A549 (cell line): Measurements from ENCODE around the gene CCDC188. TPM values are rescaled to one million over a fixed set of nuclear protein-coding genes. Genes with fewer than 3 reads are reported as not detected.

Source experiments
- ATAC-seq, 2 experiments: fragments of 200-7000 bp in 1 of 2; fragments of >200 bp in 1 of 2; cut with Nextera tagmentation in 1 of 2; cut with Tn5 transposase in 1 of 2; 3 replicates each; pipeline versions ENCODE4 v1.8.0 to v1.9.1; 2018 to 2020; ENCODE audit warnings: mild to moderate bottlenecking in 1 of 2, moderate library complexity in 1 of 2
- CTCF ChIA-PET: fragments of 300-600 bp; sonication (Branson Sonifier 250); formaldehyde crosslinking; extraction: SDS; loops from one replicate; lab custom pipeline; 2021; ENCODE audit warnings: antibody characterized with exemption, inconsistent platforms; lab: Yijun Ruan, JAX
- POLR2A ChIA-PET: fragments of 350-600 bp; formaldehyde crosslinking; extraction: SDS; loops from one replicate; lab custom pipeline; 2021; ENCODE audit warnings: antibody characterized with exemption, inconsistent platforms; lab: Yijun Ruan, JAX
- DNase-seq, 2 experiments: peaks; one replicate each; pipeline versions ENCODE4 v3.0.0 to v3.0.0-alpha.2; 2011 to 2016; ENCODE audit warnings: low read depth in 1 of 2, low spot score in 1 of 2
- FAIRE-seq: peaks from 2 replicates; lab custom pipeline; 2011; peaks lifted over from hg19 to GRCh38; lab: Jason Lieb, UNC
- H3K27ac ChIP-seq, 2 experiments: fragments of >200 bp; sonication (Bioruptor Twin); formaldehyde crosslinking; 3 replicates each; pipeline ENCODE4 v1.5.1; 2016 to 2017
- H3K4me1 ChIP-seq: fragments of >200 bp; sonication (Bioruptor Twin); formaldehyde crosslinking; 3 replicates; pipeline ENCODE4 v1.6.1; 2016
- H3K4me2 ChIP-seq: fragments of >200 bp; sonication (Bioruptor Twin); formaldehyde crosslinking; 3 replicates; pipeline ENCODE4 v1.6.1; 2016
- H3K4me3 ChIP-seq: fragments of >200 bp; sonication (Bioruptor Twin); formaldehyde crosslinking; 3 replicates; pipeline ENCODE4 v1.5.1; 2016
- H3K9me3 ChIP-seq: fragments of >200 bp; sonication (Bioruptor Twin); formaldehyde crosslinking; 3 replicates; pipeline ENCODE4 v1.6.1; 2016
- BHLHE40 ChIP-seq: IDR thresholded peaks from 2 replicates; pipeline ENCODE4 v1.6.1; 2012; ENCODE audit warnings: low read depth, low read length, inconsistent platforms
- CBX2 ChIP-seq: fragments of 200-600 bp; sonication (generic); IDR thresholded peaks from 2 replicates; pipeline ENCODE4 v1.6.1; 2016; ENCODE audit warnings: low read depth, mild to moderate bottlenecking, borderline replicate concordance
- CEBPB ChIP-seq, 2 experiments: fragments of >200 bp in 1 of 2; sonication (Bioruptor Twin) in 1 of 2; formaldehyde crosslinking in 1 of 2; IDR thresholded peaks; 2 replicates each; pipeline ENCODE4 v1.6.1; 2012 to 2016
- CTCF ChIP-seq: fragments of >200 bp; sonication (Bioruptor Twin); formaldehyde crosslinking; IDR thresholded peaks from 3 replicates; pipeline ENCODE4 v1.5.1; 2016
- EP300 ChIP-seq, 2 experiments: fragments of >200 bp; sonication (Bioruptor Twin); formaldehyde crosslinking; IDR thresholded peaks; 2 replicates in 1 of 2; 3 replicates in 1 of 2; pipeline ENCODE4 v1.6.1; 2016 to 2017
- FOSB ChIP-seq: fragments of 250-450 bp; sonication (Bioruptor Pico); IDR thresholded peaks from 2 replicates; pipeline ENCODE4 v1.5.0; 2020; ENCODE audit warnings: mild to moderate bottlenecking, moderate library complexity
- FOSL2 ChIP-seq, 2 experiments: fragments of 450-650 bp in 1 of 2; fragments of >200 bp in 1 of 2; sonication (Bioruptor Twin) in 1 of 2; formaldehyde crosslinking; IDR thresholded peaks; 2 replicates each; pipeline versions ENCODE4 v1.5.0 to v1.6.1; 2016 to 2020; ENCODE audit warnings: mild to moderate bottlenecking in 1 of 2, moderate library complexity in 1 of 2
- HEYL ChIP-seq: fragments of 250-450 bp; sonication (Bioruptor Pico); IDR thresholded peaks from 2 replicates; pipeline ENCODE4 v1.8.0; 2021; ENCODE audit warnings: mild to moderate bottlenecking, moderate library complexity
- HOXA7 ChIP-seq: fragments of 250-450 bp; sonication (Bioruptor Pico); IDR thresholded peaks from 2 replicates; pipeline ENCODE4 v1.5.0; 2020; ENCODE audit warnings: mild to moderate bottlenecking, moderate library complexity
- HOXB13 ChIP-seq: fragments of 250-450 bp; sonication (Bioruptor Pico); IDR thresholded peaks from 2 replicates; pipeline ENCODE4 v1.5.0; 2020; ENCODE audit warnings: low read depth, mild to moderate bottlenecking, moderate library complexity
- JUN ChIP-seq, 2 experiments: fragments of >200 bp; sonication (Bioruptor Twin); formaldehyde crosslinking; IDR thresholded peaks; 2 replicates in 1 of 2; 3 replicates in 1 of 2; pipeline ENCODE4 v1.6.1; 2016 to 2017
- KDM1A ChIP-seq: fragments of 200-600 bp; sonication (generic); IDR thresholded peaks from 2 replicates; pipeline ENCODE4 v1.6.1; 2016; ENCODE audit warnings: low read depth, mild to moderate bottlenecking
- MAFK ChIP-seq: fragments of 450-650 bp; IDR thresholded peaks from 2 replicates; pipeline ENCODE4 v1.6.1; 2014; ENCODE audit not compliant: partially characterized antibody
- MAX ChIP-seq: IDR thresholded peaks from 2 replicates; pipeline ENCODE4 v1.6.1; 2012
- MAZ ChIP-seq: fragments of 150-350 bp; IDR thresholded peaks from 2 replicates; pipeline ENCODE4 v1.6.1; 2014; ENCODE audit warnings: antibody characterized with exemption, low read depth, low read length, borderline replicate concordance
- MYC ChIP-seq: IDR thresholded peaks from 2 replicates; pipeline ENCODE4 v1.6.1; 2012; ENCODE audit warnings: mild to moderate bottlenecking, inconsistent platforms, low read length, improper control_type of control experiment, borderline replicate concordance
- NR3C1 ChIP-seq: fragments of >200 bp; sonication (Bioruptor Twin); formaldehyde crosslinking; IDR thresholded peaks from 3 replicates; pipeline ENCODE4 v1.6.1; 2017
- PBX3 ChIP-seq: IDR thresholded peaks from 2 replicates; pipeline ENCODE4 v1.6.1; 2012
- RARB ChIP-seq: fragments of 250-450 bp; sonication (Bioruptor Pico); IDR thresholded peaks from 2 replicates; pipeline ENCODE4 v1.8.0; 2021; ENCODE audit warnings: mild to moderate bottlenecking, moderate library complexity
- TFCP2L1 ChIP-seq: fragments of 250-450 bp; sonication (Bioruptor Pico); IDR thresholded peaks from 2 replicates; pipeline ENCODE4 v1.5.0; 2021; ENCODE audit warnings: mild to moderate bottlenecking
- TP53 ChIP-seq: fragments of 250-450 bp; sonication (Bioruptor Pico); IDR thresholded peaks from 2 replicates; pipeline ENCODE4 v1.5.0; 2021; ENCODE audit warnings: mild to moderate bottlenecking, moderate library complexity
- USF2 ChIP-seq: fragments of 450-650 bp; IDR thresholded peaks from 2 replicates; pipeline ENCODE4 v1.6.1; 2014; ENCODE audit warnings: antibody characterized with exemption
- ZFP36 ChIP-seq: fragments of 450-650 bp; IDR thresholded peaks from 2 replicates; pipeline ENCODE4 v1.6.1; 2014; ENCODE audit warnings: borderline replicate concordance; ENCODE audit not compliant: partially characterized antibody
- ZNF302 ChIP-seq: fragments of 250-450 bp; sonication (Bioruptor Pico); IDR thresholded peaks from 2 replicates; pipeline ENCODE4 v1.9.0; 2021; ENCODE audit warnings: inconsistent platforms, mild to moderate bottlenecking, moderate library complexity
- WGBS: methylation state at CpG from one replicate; pipeline ENCODE4 v1.1.6; 2017; ENCODE audit errors: missing lambda C conversion rate; 5-methylcytosine and 5-hydroxymethylcytosine counted together
- polyA plus RNA-seq, 4 experiments: library from polyadenylated mRNA; depleted of rRNA in 3 of 4; stranded (reverse); fragments of >200 nt; fragmentation: RNase III in 1 of 4; extraction: RNeasy Plus Mini Kit Qiagen cat#74134 plus additional on column Dnase treatment in 1 of 4; gene quantifications; 2 replicates in 3 of 4; 3 replicates in 1 of 4; pipeline ENCODE4 v1.2.3, GENCODE V29; 2011 to 2017
- TF ChIP-seq, protein P1 (sequence below): fragments of 250-450 bp; sonication (Bioruptor Pico); IDR thresholded peaks from 2 replicates; pipeline ENCODE4 v1.5.0; 2021; ENCODE audit warnings: mild to moderate bottlenecking, moderate library complexity, borderline replicate concordance
- TF ChIP-seq, protein P2 (sequence below): fragments of >200 bp; sonication (Bioruptor Twin); formaldehyde crosslinking; IDR thresholded peaks from 2 replicates; pipeline ENCODE4 v1.6.1; 2016

CCDC188 gene
- polyA plus RNA-seq, 2 of the 4 experiments (the other 2 are of a cell fraction) = not detected

- Histone ChIP-seq H3K9me3 (no peaks in the 10 kb centered on the region), H3K4me1 (peaks cover 7% of the 10 kb centered on the region; the same call in 1 of the 3 replicates), H3K4me3 (no peak overlapping the region), H3K4me2 (no peak overlapping the region), H3K27ac (no peak overlapping the region)
- FAIRE-seq = no peak
- 87% methylated on average over 3 of the region's 13 CpGs for WGBS
- no peak for TF ChIP-seq MAX
- TF ChIP-seq MYC = no peak
- TF ChIP-seq HEYL (CRISPR knock-in tag) = no peak
- no peak for TF ChIP-seq JUN (IDR thresholded peaks at IDR 0.05)
- TF ChIP-seq FOSB (CRISPR knock-in tag) = no peak
- no peak for TF ChIP-seq HOXA7
- no peak for TF ChIP-seq RARB (CRISPR knock-in tag)
- no peak for TF ChIP-seq MAZ
- ATAC-seq = no peak
- ChIA-PET POLR2A (no interaction called here), CTCF (interaction anchor here (1.4 to 1.5 kb wide), 2 partner anchors 19 to 20 kb away, joined by 3 to 4 read pairs; no protein-coding TSS in a partner anchor)
- DNase-seq = no peak
Measured at GRCh38 chr22:20137113-20137512, 13.7 kb downstream of the CCDC188 start.

- Histone ChIP-seq H3K4me3 (no peak overlapping the region), H3K4me2 (no peak overlapping the region), H3K27ac (no peak overlapping the region), H3K9me3 (no peaks in the 10 kb centered on the region), H3K4me1 (peaks cover 7% of the 10 kb centered on the region; the same call in 1 of the 3 replicates)
- DNase-seq (no peak), FAIRE-seq (no peak), ATAC-seq (no peak)
- ChIA-PET POLR2A (no interaction called here), CTCF (interaction anchor here (1.4 kb wide), 1 partner anchor 20 kb away, joined by 3 read pairs; no protein-coding TSS in a partner anchor)
- TF ChIP-seq KDM1A = no peak
- TF ChIP-seq TP53 (CRISPR knock-in tag) = no peak
- WGBS = 92% methylated on average over 5 of the region's 5 CpGs
Measured at GRCh38 chr22:20136603-20136873, 14.3 kb downstream of the CCDC188 start.

DNA sequence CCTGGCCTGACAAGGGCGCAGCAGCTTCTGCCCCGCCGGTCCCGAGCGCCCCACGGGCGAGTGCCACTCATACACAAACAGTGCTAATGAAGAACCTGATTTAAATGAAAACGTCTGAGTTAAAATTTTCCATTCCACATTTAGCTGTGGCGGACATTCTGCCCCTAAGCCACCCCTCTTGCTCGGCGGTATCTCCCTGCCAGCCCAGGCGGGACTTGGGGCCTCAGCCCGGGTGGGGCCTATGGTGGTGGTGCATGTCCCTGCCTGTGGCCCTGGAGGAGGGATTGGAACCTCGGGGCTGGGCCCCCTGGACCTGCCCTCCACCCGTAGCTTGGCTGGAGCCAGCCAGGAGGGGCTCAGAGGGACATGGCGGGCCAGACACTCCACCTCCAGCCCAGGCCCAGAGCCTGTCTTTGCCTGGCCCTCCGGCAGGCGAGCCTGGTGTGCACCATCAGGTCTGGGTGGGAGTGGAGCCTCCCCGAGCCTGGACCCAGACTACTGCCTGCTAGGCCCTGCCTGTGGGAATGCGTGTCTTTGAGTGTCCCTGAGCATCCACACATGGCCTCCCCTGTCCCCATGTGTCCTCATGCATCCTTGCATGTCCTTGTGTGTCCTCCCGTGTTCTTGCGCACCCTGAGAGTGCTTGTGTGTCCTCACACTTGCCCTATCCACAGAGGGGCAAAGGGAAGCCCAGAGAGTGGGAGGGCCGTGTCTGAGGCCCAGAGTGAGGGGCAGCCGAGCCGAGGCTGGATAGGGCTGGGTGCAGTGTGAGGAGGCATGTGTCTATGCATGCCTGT lies 14.9 kb downstream of the CCDC188 start:
- WGBS = 95% methylated on average over 16 of the region's 25 CpGs
- H3K27ac ChIP-seq = no peak overlapping the region
- TF ChIP-seq CEBPB (IDR thresholded peaks at IDR 0.05) (no peak), PBX3 (no peak), USF2 (no peak), ZFP36 (no peak), NR3C1 (no peak), FOSL2 (IDR thresholded peaks at IDR 0.05) (no peak), FOSL2 (CRISPR knock-in tag; IDR thresholded peaks at IDR 0.05) (no peak), MAFK (no peak), HOXB13 (CRISPR knock-in tag) (no peak), FOSB (CRISPR knock-in tag) (no peak), CBX2 (no peak), JUN (IDR thresholded peaks at IDR 0.05) (no peak), BHLHE40 (no peak), MYC (no peak), EP300 (IDR thresholded peaks at IDR 0.05) (no peak), KDM1A (no peak), ZNF302 (no peak), TFCP2L1 (CRISPR knock-in tag) (no peak), CTCF (no peak)
- TF ChIP-seq, protein P1, sequence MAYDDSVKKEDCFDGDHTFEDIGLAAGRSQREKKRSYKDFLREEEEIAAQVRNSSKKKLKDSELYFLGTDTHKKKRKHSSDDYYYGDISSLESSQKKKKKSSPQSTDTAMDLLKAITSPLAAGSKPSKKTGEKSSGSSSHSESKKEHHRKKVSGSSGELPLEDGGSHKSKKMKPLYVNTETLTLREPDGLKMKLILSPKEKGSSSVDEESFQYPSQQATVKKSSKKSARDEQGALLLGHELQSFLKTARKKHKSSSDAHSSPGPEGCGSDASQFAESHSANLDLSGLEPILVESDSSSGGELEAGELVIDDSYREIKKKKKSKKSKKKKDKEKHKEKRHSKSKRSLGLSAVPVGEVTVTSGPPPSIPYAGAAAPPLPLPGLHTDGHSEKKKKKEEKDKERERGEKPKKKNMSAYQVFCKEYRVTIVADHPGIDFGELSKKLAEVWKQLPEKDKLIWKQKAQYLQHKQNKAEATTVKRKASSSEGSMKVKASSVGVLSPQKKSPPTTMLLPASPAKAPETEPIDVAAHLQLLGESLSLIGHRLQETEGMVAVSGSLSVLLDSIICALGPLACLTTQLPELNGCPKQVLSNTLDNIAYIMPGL (CRISPR knock-in tag) = no peak
- TF ChIP-seq, protein P2, sequence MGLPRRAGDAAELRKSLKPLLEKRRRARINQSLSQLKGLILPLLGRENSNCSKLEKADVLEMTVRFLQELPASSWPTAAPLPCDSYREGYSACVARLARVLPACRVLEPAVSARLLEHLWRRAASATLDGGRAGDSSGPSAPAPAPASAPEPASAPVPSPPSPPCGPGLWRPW = no peak
- TF ChIP-seq, all 56 proteins: peak for 0
- H3K9me3 ChIP-seq = no peaks in the 10 kb centered on the region
- no peak overlapping the region for H3K4me3 ChIP-seq
- no peak overlapping the region for H3K4me2 ChIP-seq
- DNase-seq = no peak
- no peak for FAIRE-seq
- peaks cover 7% of the 10 kb centered on the region; the same call in 1 of the 3 replicates for H3K4me1 ChIP-seq
- POLR2A ChIA-PET = no interaction called here
- no peak for ATAC-seq
- CTCF ChIA-PET = interaction anchor here (1.4 kb wide), 1 partner anchor 20 kb away, joined by 3 read pairs; no protein-coding TSS in a partner anchor
